HepG2 (cell line): ENCODE measurements around the gene TOR4A. TPM values are rescaled to one million over a fixed set of nuclear protein-coding genes. Genes with fewer than 3 reads are reported as not detected.

Source experiments
- ATAC-seq: fragments of 200-7000 bp; cut with Tn5 transposase; 3 replicates; pipeline ENCODE4 v1.9.1; 2020; ENCODE audit warnings: mild to moderate bottlenecking, moderate library complexity
- BruUV-seq: library from RNA; stranded (reverse); fragments of 400-500 nt; replicated peaks from 2 replicates; lab custom pipeline; 2021; lab: Mats Ljungman, UMichigan
- CTCF ChIA-PET: fragments of 300-600 bp; formaldehyde crosslinking; extraction: SDS; loops from one replicate; lab custom pipeline; 2021; ENCODE audit warnings: low total read pairs, inconsistent platforms, low intra/inter-chr PET ratio; lab: Yijun Ruan, JAX
- POLR2A ChIA-PET: fragments of 350-600 bp; sonication (Branson Sonifier 250); formaldehyde crosslinking; loops from one replicate; lab custom pipeline; 2020; ENCODE audit warnings: antibody characterized with exemption, inconsistent platforms; lab: Yijun Ruan, JAX
- DNase-seq: peaks from one replicate; pipeline ENCODE4 v3.0.0-alpha.2; 2015; ENCODE audit warnings: low spot score
- FAIRE-seq: peaks from 3 replicates; lab custom pipeline; 2011; peaks lifted over from hg19 to GRCh38; lab: Jason Lieb, UNC
- H2AFZ ChIP-seq: one replicate; pipeline ENCODE4 v1.6.1; 2011; ENCODE audit warnings: low read length, inconsistent platforms
- H3K27ac ChIP-seq: fragments of 300-600 bp; 3 replicates; pipeline ENCODE4 v1.8.0; 2011; ENCODE audit warnings: mixed run types, mild to moderate bottlenecking, mixed read lengths, low read length, inconsistent platforms; ENCODE audit not compliant: insufficient read depth; ENCODE audit errors: extremely low read length
- H3K27me3 ChIP-seq, 2 experiments: fragments of 200-600 bp in 1 of 2; 2 replicates in 1 of 2; 3 replicates in 1 of 2; pipeline versions ENCODE4 v1.6.0 to v1.8.0; 2011; ENCODE audit warnings: low read length in 2 of 2, mild to moderate bottlenecking in 2 of 2, moderate library complexity in 2 of 2, inconsistent platforms in 1 of 2; ENCODE audit not compliant: insufficient read depth in 2 of 2, control insufficient read depth in 1 of 2
- H3K36me3 ChIP-seq, 2 experiments: fragments of 200-600 bp in 1 of 2; replicated peaks in 1 of 2; 2 replicates in 1 of 2; 3 replicates in 1 of 2; pipeline versions ENCODE4 v1.5.1 to v1.8.0; 2011; ENCODE audit warnings: low read length in 2 of 2, inconsistent platforms in 1 of 2; ENCODE audit not compliant: insufficient read depth in 2 of 2, control insufficient read depth in 1 of 2
- H3K4me1 ChIP-seq: 2 replicates; pipeline ENCODE4 v1.5.1; 2012; ENCODE audit warnings: low read length, inconsistent platforms; ENCODE audit not compliant: insufficient read depth
- H3K4me2 ChIP-seq: 2 replicates; pipeline ENCODE4 v1.6.0; 2011; ENCODE audit warnings: low read depth, low read length, inconsistent platforms
- H3K4me3 ChIP-seq, 3 experiments: fragments of 200-600 bp in 1 of 3; sonication (generic), shearing (Covaris generic) in 1 of 3; replicated peaks in 1 of 3; 2 replicates each; pipeline ENCODE4 v1.5.1; 2011 to 2016; ENCODE audit warnings: low read length in 3 of 3, inconsistent platforms in 2 of 3, low read depth in 2 of 3, mild to moderate bottlenecking in 2 of 3, control low read depth in 1 of 3, mixed read lengths in 1 of 3; ENCODE audit not compliant: insufficient read depth in 1 of 3
- H3K79me2 ChIP-seq: one replicate; pipeline ENCODE4 v1.6.1; 2011; ENCODE audit warnings: low read length, inconsistent platforms; ENCODE audit not compliant: insufficient read depth
- H3K9ac ChIP-seq: 2 replicates; pipeline ENCODE4 v1.6.0; 2011; ENCODE audit warnings: mild to moderate bottlenecking, low read depth, low read length, inconsistent platforms; ENCODE audit not compliant: insufficient read depth
- H3K9me3 ChIP-seq: 2 replicates; pipeline ENCODE4 v1.5.1; 2012; ENCODE audit warnings: mild to moderate bottlenecking, low read length
- H4K20me1 ChIP-seq: 2 replicates; pipeline ENCODE4 v1.6.0; 2011; ENCODE audit warnings: inconsistent platforms, mild to moderate bottlenecking, low read length, moderate library complexity; ENCODE audit not compliant: insufficient read depth
- AGO2 ChIP-seq: fragments of 200-400 bp; formaldehyde crosslinking; optimal IDR thresholded peaks from 2 replicates; pipeline ENCODE3; 2017; ENCODE audit warnings: mild to moderate bottlenecking, low read depth, low read length, moderate library complexity
- BORCS8-MEF2B ChIP-seq: sonication (generic); formaldehyde crosslinking; IDR thresholded peaks from 2 replicates; pipeline ENCODE4 v1.8.0; 2022; ENCODE audit warnings: mild to moderate bottlenecking, missing genetic modification reagents
- FOSL2 ChIP-seq: sonication (generic); formaldehyde crosslinking; IDR thresholded peaks from 2 replicates; pipeline ENCODE4 v1.4.0; 2020; ENCODE audit warnings: missing genetic modification reagents
- FOXK1 ChIP-seq: sonication (generic); formaldehyde crosslinking; IDR thresholded peaks from 2 replicates; pipeline ENCODE4 v1.4.0; 2020; ENCODE audit warnings: low read depth, missing genetic modification reagents, borderline replicate concordance
- HNRNPUL1 ChIP-seq: fragments of 200-400 bp; formaldehyde crosslinking; IDR thresholded peaks from 2 replicates; pipeline ENCODE4 v1.6.1; 2017; ENCODE audit warnings: low read depth, mild to moderate bottlenecking, low read length, moderate library complexity
- MYC ChIP-seq: sonication (generic); formaldehyde crosslinking; IDR thresholded peaks from 2 replicates; pipeline ENCODE4 v1.9.0; 2021; ENCODE audit warnings: missing genetic modification reagents, borderline replicate concordance
- RBFOX2 ChIP-seq: fragments of 200-400 bp; formaldehyde crosslinking; IDR thresholded peaks from 2 replicates; pipeline ENCODE4 v1.6.1; 2017; ENCODE audit warnings: low read depth, mild to moderate bottlenecking, low read length
- SPEN ChIP-seq: sonication (generic); formaldehyde crosslinking; IDR thresholded peaks from 2 replicates; pipeline ENCODE4 v1.5.1; 2020; ENCODE audit warnings: low read depth, mild to moderate bottlenecking, missing genetic modification reagents
- TEAD2 ChIP-seq: sonication (generic); formaldehyde crosslinking; IDR thresholded peaks from 2 replicates; pipeline ENCODE4 v1.9.0; 2021; ENCODE audit warnings: missing genetic modification reagents
- ZNF101 ChIP-seq: sonication (generic); formaldehyde crosslinking; IDR thresholded peaks from 2 replicates; pipeline ENCODE4 v1.4.0; 2020; ENCODE audit warnings: mild to moderate bottlenecking, low read depth, missing genetic modification reagents, borderline replicate concordance
- ZNF121 ChIP-seq: sonication (generic); formaldehyde crosslinking; IDR thresholded peaks from 2 replicates; pipeline ENCODE4 v1.5.0; 2020; ENCODE audit warnings: mild to moderate bottlenecking, missing genetic modification reagents
- ZNF124 ChIP-seq: sonication (generic); formaldehyde crosslinking; IDR thresholded peaks from 2 replicates; pipeline ENCODE4 v1.4.0; 2020; ENCODE audit warnings: missing genetic modification reagents
- ZNF839 ChIP-seq: sonication (generic); formaldehyde crosslinking; IDR thresholded peaks from 2 replicates; pipeline ENCODE4 v1.4.0; 2020; ENCODE audit warnings: missing genetic modification reagents, mild to moderate bottlenecking, borderline replicate concordance
- WGBS: methylation state at CpG from one replicate; pipeline ENCODE4 v1.1.6; 2017; ENCODE audit warnings: low lambda C conversion rate; 5-methylcytosine and 5-hydroxymethylcytosine counted together
- in situ Hi-C: cut with HindIII; loops from 2 replicates; pipeline ENCODE4 v1.10.0; 2017; ENCODE audit warnings: low pct_unique_long_range_greater_than_20kb; ENCODE audit not compliant: extremely low pct_ligation_motif_present
- intact Hi-C: fragments of 100-400 bp; cut with micrococcal nuclease; formaldehyde crosslinking; loops from one replicate; pipeline ENCODE4 v1.10.0; 2022; ENCODE audit not compliant: unreplicated experiment
- polyA plus RNA-seq, 8 experiments: library from polyadenylated mRNA; depleted of rRNA in 3 of 8; stranded (reverse) in 7 of 8; unstranded in 1 of 8; fragments of >200 nt; fragmentation: Illumina TruSeq in 4 of 8; extraction: Trizol in 4 of 8; gene quantifications; 2 replicates each; pipeline versions ENCODE4 v1.2.1 to v1.2.3, GENCODE V29; 2011 to 2016; ENCODE audit warnings: low read depth in 4 of 8, missing spikeins in 1 of 8, mixed read lengths in 1 of 8; ENCODE audit not compliant: insufficient read depth in 1 of 8
- total RNA-seq, 5 experiments: library from RNA; depleted of rRNA; stranded (reverse); fragments of >200 nt; fragmentation: Illumina TruSeq; extraction: Trizol; gene quantifications; 2 replicates each; pipeline ENCODE4 v1.2.3, GENCODE V29; 2016; ENCODE audit warnings: low read depth in 1 of 5
- TF ChIP-seq, protein P1 (sequence below): sonication (generic); formaldehyde crosslinking; IDR thresholded peaks from 2 replicates; pipeline ENCODE4 v1.4.0; 2020; ENCODE audit warnings: mild to moderate bottlenecking, low read depth, missing genetic modification reagents

The TOR4A gene
- total and polyA plus RNA-seq, 2 of the 13 experiments (the other 11 are each of a cell fraction or from before 2014, with no cell fraction given), result 11.1 to 14.2 TPM

- in situ Hi-C loops (no loop called here), intact Hi-C loops (no loop called here)
- ChIA-PET CTCF (no interaction called here), POLR2A (interaction anchor here (1.3 to 1.5 kb wide), 2 partner anchors 18 to 32 kb away, joined by 3 to 5 read pairs; partner anchors contain the start of gene TUBB4B)
- Histone ChIP-seq H3K36me3 (peaks cover 13 to 29% of the 10 kb centered on the region in 2 experiments; a peak in 4 of 5 replicates), H3K79me2 (no peaks in the 10 kb centered on the region), H3K27me3 (no peaks in the 10 kb centered on the region), H3K9ac (no peak overlapping the region), H3K9me3 (no peaks in the 10 kb centered on the region), H3K4me2 (no peak overlapping the region), H2AFZ (no peak overlapping the region), H4K20me1 (no peaks in the 10 kb centered on the region), H3K4me3 (no peak overlapping the region), H3K27ac (no peak overlapping the region), H3K4me1 (peaks cover 30% of the 10 kb centered on the region)
- BruUV-seq, result no TSS peak
- no peak for DNase-seq
- no peak for FAIRE-seq
- no peak for ATAC-seq
- WGBS, result 98% methylated on average over 12 of the region's 39 CpGs
- TF ChIP-seq FOSL2 (no peak), AGO2 (peak; percentile 78), TEAD2 (no peak), RBFOX2 (peak; percentile 42; the same call in 1 of the 2 replicates)
Measured at GRCh38 chr9:137272241-137273094, 5.1 kb upstream of the TOR4A start.

DNA sequence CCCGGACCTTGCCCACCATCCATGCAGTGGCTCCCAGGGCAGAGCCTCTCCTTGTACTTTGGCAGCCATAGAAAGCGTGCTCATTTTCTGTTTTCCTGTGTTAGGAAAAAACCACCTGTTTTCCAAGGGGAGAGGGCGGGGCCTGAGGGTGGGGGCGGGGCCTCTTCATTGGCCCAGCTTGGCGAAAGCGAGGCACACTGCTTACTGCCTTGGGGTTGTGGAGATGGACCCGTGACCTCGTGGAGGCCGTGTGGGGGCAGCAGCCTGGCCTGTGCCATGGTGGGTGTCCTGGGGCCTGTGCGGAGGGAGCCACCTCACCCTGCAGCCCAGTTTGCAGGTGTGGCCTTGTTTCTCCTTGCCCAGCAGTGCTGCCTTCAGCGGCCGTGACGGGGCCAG, 4.4 kb upstream of the TOR4A start:
- Histone ChIP-seq H3K79me2 (no peaks in the 10 kb centered on the region), H3K9me3 (no peaks in the 10 kb centered on the region), H3K27ac (no peak overlapping the region), H3K9ac (no peak overlapping the region), H3K4me2 (no peak overlapping the region), H3K4me3 (no peak overlapping the region), H3K4me1 (peaks cover 24% of the 10 kb centered on the region), H2AFZ (no peak overlapping the region), H3K27me3 (no peaks in the 10 kb centered on the region; a peak in 1 of 5 replicates), H4K20me1 (no peaks in the 10 kb centered on the region), H3K36me3 (peaks cover 13 to 29% of the 10 kb centered on the region in 2 experiments; a peak in 4 of 5 replicates)
- ATAC-seq (no peak), DNase-seq (no peak), FAIRE-seq (no peak)
- WGBS, result 94% methylated on average over 10 of the region's 13 CpGs
- POLR2A ChIA-PET, result interaction anchor here (1.3 to 1.5 kb wide), 2 partner anchors 19 to 32 kb away, joined by 3 to 5 read pairs; partner anchors contain the start of gene TUBB4B
- intact Hi-C loops (no loop called here), in situ Hi-C loops (no loop called here)
- no TSS peak for BruUV-seq
- CTCF ChIA-PET, result no interaction called here
- TF ChIP-seq, protein P1, sequence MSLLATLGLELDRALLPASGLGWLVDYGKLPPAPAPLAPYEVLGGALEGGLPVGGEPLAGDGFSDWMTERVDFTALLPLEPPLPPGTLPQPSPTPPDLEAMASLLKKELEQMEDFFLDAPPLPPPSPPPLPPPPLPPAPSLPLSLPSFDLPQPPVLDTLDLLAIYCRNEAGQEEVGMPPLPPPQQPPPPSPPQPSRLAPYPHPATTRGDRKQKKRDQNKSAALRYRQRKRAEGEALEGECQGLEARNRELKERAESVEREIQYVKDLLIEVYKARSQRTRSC, result no peak
- TF ChIP-seq ZNF124 (CRISPR knock-in tag), result no peak
- no peak for TF ChIP-seq MYC (CRISPR knock-in tag)
- TF ChIP-seq ZNF121 (CRISPR knock-in tag), result no peak
- no peak for TF ChIP-seq SPEN (CRISPR knock-in tag)
- no peak for TF ChIP-seq BORCS8-MEF2B (CRISPR knock-in tag)
- TF ChIP-seq ZNF839 (CRISPR knock-in tag), result no peak
- TF ChIP-seq HNRNPUL1, result no peak
- TF ChIP-seq ZNF101 (CRISPR knock-in tag), result no peak
- TF ChIP-seq FOXK1 (CRISPR knock-in tag), result no peak
